Right renal cortex interstitium (tissue), 3 donors: ENCODE results near the gene LRRC45. TPM values are rescaled to one million over a fixed set of nuclear protein-coding genes. Genes with fewer than 3 reads are reported as not detected.
"Not testable (repeated sequence)": the region's sequence is repeated elsewhere in the genome, so short reads cannot be mapped to it uniquely, and the experiment has no call there.

Experiments used
- DNase-seq, 3 donors: peaks; one replicate each; pipeline ENCODE4 v3.0.0-alpha.2; 2013; ENCODE audit warnings: low read depth in 3 of 3, low spot score in 2 of 3
- polyA plus RNA-seq, 3 donors: library from polyadenylated mRNA; unstranded; fragments of 120-200 nt; gene quantifications; one replicate each; pipeline ENCODE4 v1.2.1, GENCODE V29; 2013; ENCODE audit not compliant: insufficient read length in 3 of 3

LRRC45 gene
- polyA plus RNA-seq, 3 donors, result 11.0 to 12.9 (median 11.9) TPM

DNA sequence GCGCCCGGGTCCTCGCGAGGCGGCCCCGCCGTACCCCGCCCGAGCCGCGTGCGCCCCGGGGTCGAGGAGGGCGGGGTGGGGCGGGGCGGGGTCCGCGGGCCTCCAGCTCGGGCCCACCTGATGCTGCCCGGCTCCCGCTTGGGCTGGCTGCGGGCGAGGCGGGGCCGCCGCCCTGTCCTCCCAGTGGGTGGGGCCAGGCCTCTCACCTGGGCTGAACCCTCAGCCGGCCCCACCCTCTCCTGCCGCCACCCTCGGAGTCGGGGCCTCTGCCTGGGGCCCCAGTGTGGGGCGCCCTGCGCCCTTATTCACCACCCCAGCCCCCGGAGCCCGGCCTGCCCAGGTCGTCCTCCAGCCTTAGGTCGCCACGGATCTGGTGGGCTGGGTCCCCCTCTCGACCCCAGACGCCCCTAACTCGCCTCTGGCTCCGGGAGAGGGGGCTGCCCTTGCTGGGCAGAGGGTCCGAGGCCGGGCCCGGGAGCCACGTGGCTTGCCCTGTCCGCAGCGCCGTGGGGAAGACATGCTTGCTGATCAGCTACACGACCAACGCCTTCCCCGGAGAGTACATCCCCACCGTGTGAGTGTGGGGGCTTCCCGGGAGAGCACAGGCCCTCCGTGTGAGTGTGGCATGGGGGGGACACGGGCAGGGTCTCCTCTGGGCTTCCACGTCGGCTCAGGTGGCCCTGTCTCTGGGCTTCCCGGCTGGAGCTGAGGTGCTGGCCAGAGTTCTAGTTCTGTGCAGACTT, 9.0 kb downstream of the LRRC45 start:
- no peak for DNase-seq

DNA sequence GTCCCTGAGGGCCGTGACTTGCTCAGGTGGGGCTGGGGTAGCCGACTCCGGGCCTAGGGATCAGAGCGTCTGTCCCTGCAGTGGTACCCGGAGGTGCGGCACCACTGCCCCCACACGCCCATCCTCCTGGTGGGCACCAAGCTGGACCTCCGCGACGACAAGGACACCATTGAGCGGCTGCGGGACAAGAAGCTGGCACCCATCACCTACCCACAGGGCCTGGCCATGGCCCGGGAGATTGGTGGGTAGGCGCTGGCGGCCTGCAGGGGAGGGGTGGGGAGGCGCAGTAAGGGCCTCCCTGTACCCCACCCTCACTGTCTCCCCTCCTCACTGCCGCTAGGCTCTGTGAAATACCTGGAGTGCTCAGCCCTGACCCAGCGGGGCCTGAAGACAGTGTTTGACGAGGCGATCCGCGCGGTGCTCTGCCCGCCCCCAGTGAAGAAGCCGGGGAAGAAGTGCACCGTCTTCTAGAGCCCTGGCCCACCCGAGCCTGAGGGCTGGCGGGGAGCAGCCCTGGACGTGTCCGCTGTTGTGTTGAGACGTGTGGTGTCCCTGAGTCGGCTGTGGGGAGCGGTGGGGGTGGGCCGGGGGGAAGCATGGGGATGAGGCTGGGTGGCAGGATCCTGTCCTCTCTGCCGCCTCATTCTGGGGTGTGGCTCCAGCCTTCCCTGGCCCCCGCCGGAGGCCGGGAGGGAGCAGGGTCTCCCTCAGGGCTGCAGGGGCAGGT, 10.4 kb downstream of the LRRC45 start:
- no peak for DNase-seq

GRCh38 chr17:82034371-82035011, 11.4 kb downstream of the LRRC45 start:
- DNase-seq, result no peak

GRCh38 chr17:82035488-82035887, 12.4 kb downstream of the LRRC45 start:
- DNase-seq, result no peak

GRCh38 chr17:82035956-82036633, 13.0 kb downstream of the LRRC45 start:
- no peak for DNase-seq

- DNase-seq, result no peak
Measured at GRCh38 chr17:82036634-82037091, 13.6 kb downstream of the LRRC45 start.

GRCh38 chr17:82037092-82037888, 14.2 kb downstream of the LRRC45 start, which contains the start of gene DCXR:
Gene DCXR (minus strand): TSS chr17:82037697. CDS start chr17:82037682, 15 bp downstream.
- DNase-seq, result peak; percentile 73 to 91 (median 89)

GRCh38 chr17:82037889-82038195, 14.7 kb downstream of the LRRC45 start:
- no peak for DNase-seq

DNA sequence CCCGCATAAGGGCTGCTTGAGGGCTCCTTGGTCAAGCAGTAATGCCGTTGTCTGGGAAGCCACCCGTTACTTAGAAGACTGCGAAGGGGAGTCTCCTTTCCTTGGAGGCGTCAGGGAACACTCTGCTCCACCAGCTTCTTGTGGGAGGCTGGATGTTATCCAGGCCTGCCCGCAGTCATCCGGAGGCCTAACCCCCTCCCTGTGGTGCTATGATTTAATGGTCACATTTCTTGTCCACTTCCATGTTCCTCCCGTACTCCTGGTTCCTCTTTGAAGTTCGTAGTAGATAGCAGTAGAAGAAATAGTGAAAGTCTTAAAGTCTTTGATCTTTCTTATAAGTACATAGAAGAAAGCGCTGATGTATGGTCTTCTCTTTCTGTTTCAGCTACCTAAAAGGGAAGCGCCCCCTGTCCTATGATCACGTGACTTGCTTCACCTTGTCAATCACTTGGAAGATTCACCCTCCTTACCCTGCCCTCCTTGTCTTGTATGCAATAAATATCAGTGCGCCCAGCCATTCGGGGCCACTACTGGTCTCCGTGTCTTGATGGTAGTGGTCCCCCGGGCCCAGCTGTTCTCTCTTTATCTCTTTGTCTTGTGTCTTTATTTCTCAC, 15.8 kb downstream of the LRRC45 start:
- not testable (repeated sequence) for DNase-seq

DNA sequence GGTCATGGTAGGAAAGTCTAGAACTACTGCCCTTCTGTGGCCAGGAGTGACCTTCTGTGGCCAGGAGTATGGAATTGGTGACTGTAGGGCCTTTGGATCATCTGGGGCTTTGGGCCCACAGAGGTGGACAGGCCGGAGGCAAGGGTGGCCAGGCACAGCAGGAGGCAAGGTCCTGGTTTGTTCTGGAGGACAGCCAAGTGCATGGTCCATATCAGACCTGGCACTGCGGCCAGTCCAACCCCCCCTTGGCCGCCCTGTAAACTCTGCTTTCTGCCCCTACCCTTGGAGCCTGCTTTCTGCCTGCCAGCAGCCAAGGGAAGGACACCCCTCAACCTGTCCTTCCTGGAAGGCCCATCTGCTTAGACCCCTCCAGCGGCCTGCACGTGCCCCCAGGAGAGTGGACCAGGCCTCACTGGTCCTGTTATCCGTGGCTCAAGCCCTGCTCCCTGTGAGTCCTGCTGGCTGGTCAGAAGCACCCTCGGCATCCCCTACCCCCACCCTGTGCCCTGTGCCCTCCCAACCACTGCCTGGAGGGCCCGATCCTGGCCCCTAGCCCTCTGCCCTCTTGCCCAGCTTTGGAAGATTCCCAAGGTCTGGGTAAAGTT, 16.7 kb downstream of the LRRC45 start:
- no peak for DNase-seq

DNA sequence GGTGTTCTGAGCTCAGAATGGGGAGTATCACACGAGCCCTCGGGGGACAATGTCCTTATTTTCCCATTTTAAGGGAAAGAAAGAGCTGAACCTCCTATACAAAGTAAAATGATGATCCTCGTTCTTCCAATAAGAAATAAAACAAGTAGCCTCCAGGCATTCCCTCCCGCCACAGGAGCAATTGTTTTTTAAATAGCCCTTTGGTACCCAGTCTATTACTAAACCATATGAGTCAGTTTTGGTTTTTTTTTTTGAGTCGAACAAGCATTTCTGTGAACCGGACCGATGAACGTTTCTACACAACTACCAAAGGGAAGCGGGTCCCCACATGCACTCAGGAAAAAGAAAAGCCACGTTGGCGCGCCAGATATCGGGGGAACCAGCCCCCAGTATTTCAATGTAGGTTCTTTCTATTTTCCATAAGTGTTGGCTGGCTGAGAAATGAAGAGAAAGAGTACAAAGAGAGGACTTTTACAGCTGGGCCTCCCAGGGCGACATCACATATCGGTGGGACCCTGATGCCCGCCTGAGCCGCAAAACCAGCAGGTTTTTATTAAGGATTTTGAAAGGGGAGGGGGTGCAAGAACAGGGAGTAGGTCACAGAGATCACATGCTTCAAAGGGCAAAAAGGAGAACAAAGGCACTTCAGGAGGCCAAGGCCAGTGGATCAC, 18.2 kb downstream of the LRRC45 start:
- no peak for DNase-seq

GRCh38 chr17:82042649-82043048, 19.5 kb downstream of the LRRC45 start:
- DNase-seq, result no peak

DNA sequence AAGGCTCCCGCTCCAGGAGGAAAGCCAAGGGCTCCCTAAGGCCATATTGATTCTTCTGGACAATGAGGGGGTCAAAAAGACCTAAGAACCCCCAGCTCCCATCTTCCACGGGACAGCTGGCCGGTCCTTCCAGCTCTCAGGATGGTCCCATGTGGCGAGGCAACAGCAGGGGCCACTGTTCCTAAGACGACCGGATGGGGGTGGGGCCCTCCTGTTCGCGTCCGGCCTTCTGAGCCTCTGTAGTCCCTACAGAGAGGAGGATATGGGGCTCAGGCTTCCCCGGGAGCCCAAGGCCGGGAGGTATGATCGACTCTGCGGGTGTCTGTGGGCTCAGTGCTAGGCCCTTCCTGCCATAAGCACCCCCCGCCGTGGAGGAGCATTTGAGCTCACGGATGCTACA, 20.4 kb downstream of the LRRC45 start:
- DNase-seq, result no peak

GRCh38 chr17:82045936-82046484, 22.9 kb downstream of the LRRC45 start:
- DNase-seq, result no peak

- DNase-seq, result no peak
Measured at GRCh38 chr17:82046903-82047302, 23.8 kb downstream of the LRRC45 start.

- DNase-seq, result no peak
Measured at GRCh38 chr17:82047379-82047778, 24.3 kb downstream of the LRRC45 start.

DNA sequence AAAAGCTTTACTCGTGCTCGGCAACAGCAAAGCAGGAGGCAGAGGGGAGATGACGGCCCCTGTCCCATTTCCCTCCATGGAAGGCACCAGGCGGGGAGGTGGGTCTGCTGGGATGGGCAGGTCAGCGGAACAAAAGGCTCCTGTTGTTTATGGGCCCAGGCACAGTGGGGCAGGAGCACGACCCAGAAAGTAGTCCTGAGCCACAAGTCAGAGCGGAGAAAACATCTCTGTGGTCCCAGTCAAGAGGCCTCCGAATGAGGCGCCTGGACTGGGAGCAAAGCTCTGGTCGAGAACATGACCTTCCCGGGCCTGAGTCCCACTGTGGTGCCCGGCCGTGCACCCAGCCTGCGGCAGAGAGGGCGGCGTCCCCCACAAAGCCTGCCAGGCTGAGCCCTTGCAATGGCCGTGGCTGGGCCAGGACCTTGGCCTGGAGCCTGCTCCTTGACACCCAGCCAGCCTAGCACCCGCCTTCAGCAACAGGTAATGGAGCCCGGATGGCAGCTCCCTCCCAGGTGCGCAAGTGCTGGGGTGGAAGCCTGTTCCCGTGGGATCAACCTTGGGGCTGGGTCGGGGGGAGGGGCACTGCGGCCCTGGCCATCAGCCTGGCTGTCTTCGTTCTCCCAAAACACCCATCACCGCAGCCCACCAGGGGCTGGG, 24.9 kb downstream of the LRRC45 start:
- DNase-seq, result no peak

DNA sequence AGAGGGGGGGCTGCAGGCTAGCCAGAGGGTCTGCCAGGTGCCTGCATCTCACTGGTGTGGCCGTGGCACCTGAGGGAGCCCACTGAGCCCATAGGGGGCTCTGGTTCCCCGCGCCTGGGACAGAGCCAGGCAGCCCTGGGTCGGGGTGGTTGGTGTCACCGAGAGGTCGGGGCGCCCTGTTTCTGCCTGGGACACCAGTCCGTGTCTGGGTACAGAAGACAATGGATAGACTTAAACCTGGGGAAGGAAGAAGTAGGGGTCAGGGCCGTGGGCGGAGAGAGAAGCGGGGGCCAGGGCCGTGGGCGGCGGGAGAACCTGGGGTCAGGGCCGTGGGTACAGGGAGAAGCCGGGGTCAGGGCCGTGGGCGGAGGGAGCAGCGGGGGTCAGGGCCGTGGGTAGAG, 25.5 kb downstream of the LRRC45 start:
- DNase-seq, result no peak
